ENCODE measurements around the gene UBP1.
"Not testable (repeated sequence)": the region's sequence is repeated elsewhere in the genome, so short reads cannot be mapped to it uniquely, and the experiment has no call there.

Gene UBP1

GRCh38 chr3:33440328-33441224 lies at the start of gene UBP1:
Gene UBP1 (minus strand): TSS chr3:33440405. CDS start chr3:33439848, 557 bp downstream.
- peak; percentile 100 for DNase-seq (ENCODE audit: low read depth, low spot score)

GRCh38 chr3:33488683-33489082 lies 48.5 kb upstream of the UBP1 start:
- DNase-seq (ENCODE audit: low read depth, low spot score), result no peak

GRCh38 chr3:33488246-33488645 lies 48.0 kb upstream of the UBP1 start:
- no peak for DNase-seq (ENCODE audit: low read depth, low spot score)

GRCh38 chr3:33482111-33482521 lies 41.9 kb upstream of the UBP1 start:
- no peak for DNase-seq (ENCODE audit: low read depth, low spot score)

- DNase-seq (ENCODE audit: low read depth, low spot score), result no peak
Observed at GRCh38 chr3:33474896-33475295, 34.7 kb upstream of the UBP1 start.

GRCh38 chr3:33473813-33474212 lies 33.6 kb upstream of the UBP1 start:
- DNase-seq (ENCODE audit: low read depth, low spot score), result no peak

- no peak for DNase-seq (ENCODE audit: low read depth, low spot score)
Observed at GRCh38 chr3:33467786-33468185, 27.6 kb upstream of the UBP1 start.

GRCh38 chr3:33461097-33461496 lies 20.9 kb upstream of the UBP1 start:
- no peak for DNase-seq (ENCODE audit: low read depth, low spot score)

- not testable (repeated sequence) for DNase-seq (ENCODE audit: low read depth, low spot score)
Observed at GRCh38 chr3:33459577-33459976, 19.4 kb upstream of the UBP1 start.

GRCh38 chr3:33458446-33458845 lies 18.2 kb upstream of the UBP1 start:
- DNase-seq (ENCODE audit: low read depth, low spot score), result no peak

- no peak for DNase-seq (ENCODE audit: low read depth, low spot score)
Observed at GRCh38 chr3:33456756-33457155, 16.6 kb upstream of the UBP1 start.

- DNase-seq (ENCODE audit: low read depth, low spot score), result no peak
Observed at GRCh38 chr3:33453331-33453761, 13.1 kb upstream of the UBP1 start.

- not testable (repeated sequence) for DNase-seq (ENCODE audit: low read depth, low spot score)
Observed at GRCh38 chr3:33451994-33452393, 11.8 kb upstream of the UBP1 start.

- no peak for DNase-seq (ENCODE audit: low read depth, low spot score)
Observed at GRCh38 chr3:33447958-33448357, 7.8 kb upstream of the UBP1 start.

- DNase-seq (ENCODE audit: low read depth, low spot score), result not testable (repeated sequence)
Observed at GRCh38 chr3:33447256-33447625, 7.0 kb upstream of the UBP1 start.

GRCh38 chr3:33442190-33442589 lies 2.0 kb upstream of the UBP1 start:
- DNase-seq (ENCODE audit: low read depth, low spot score), result no peak

GRCh38 chr3:33441225-33441976 lies 1.2 kb upstream of the UBP1 start:
- no peak for DNase-seq (ENCODE audit: low read depth, low spot score)

- DNase-seq (ENCODE audit: low read depth, low spot score), result no peak
Observed at GRCh38 chr3:33439546-33440327, 468 bp downstream of the UBP1 start.

GRCh38 chr3:33438881-33439545 lies 1.2 kb downstream of the UBP1 start:
- DNase-seq (ENCODE audit: low read depth, low spot score), result no peak

GRCh38 chr3:33438284-33438668 lies 1.9 kb downstream of the UBP1 start:
- no peak for DNase-seq (ENCODE audit: low read depth, low spot score)

- no peak for DNase-seq (ENCODE audit: low read depth, low spot score)
Observed at GRCh38 chr3:33437556-33438283, 2.5 kb downstream of the UBP1 start.

All from brain pericyte (primary cell).